Activated CD8-positive, alpha-beta T cell treated with anti-CD3 and anti-CD28 coated beads for 36 hours (primary cell): ENCODE results near the gene MCF2L2. TPM values are rescaled to one million over a fixed set of nuclear protein-coding genes. Genes with fewer than 3 reads are reported as not detected.
"Not testable (repeated sequence)": the region's sequence is repeated elsewhere in the genome, so short reads cannot be mapped to it uniquely, and the experiment has no call there.

Experiments used
- ATAC-seq: fragments of 200-7000 bp; cut with Tn5 transposase; one replicate; pipeline ENCODE4 v1.10.0; 2021; ENCODE audit warnings: mild to moderate bottlenecking, moderate library complexity
- CTCF ChIA-PET: fragments of 350-600 bp; sonication (Branson Sonifier 250); formaldehyde crosslinking; loops from one replicate; lab custom pipeline; 2021; ENCODE audit warnings: antibody characterized with exemption; lab: Charles Lee
- POLR2A ChIA-PET: fragments of 350-600 bp; sonication (Branson Sonifier 250); formaldehyde crosslinking; loops from one replicate; lab custom pipeline; 2021; ENCODE audit warnings: antibody characterized with exemption; lab: Charles Lee
- DNase-seq: peaks from one replicate; pipeline ENCODE4 v3.0.0-alpha.2; 2020
- H3K27ac Mint-ChIP-seq: one replicate; pipeline ENCODE4 v1.8.0; 2021; ENCODE audit warnings: mild to moderate bottlenecking, mixed read lengths
- H3K27me3 Mint-ChIP-seq: one replicate; pipeline ENCODE4 v1.8.0; 2021; ENCODE audit warnings: mixed read lengths
- H3K36me3 Mint-ChIP-seq: one replicate; pipeline ENCODE4 v1.8.0; 2021; ENCODE audit warnings: low read depth, mixed read lengths
- H3K4me1 Mint-ChIP-seq: one replicate; pipeline ENCODE4 v1.8.0; 2021; ENCODE audit warnings: low read depth, mixed read lengths
- H3K4me3 Mint-ChIP-seq: one replicate; pipeline ENCODE4 v1.8.0; 2021; ENCODE audit warnings: mild to moderate bottlenecking, moderate library complexity, mixed read lengths
- H3K9me3 Mint-ChIP-seq: one replicate; pipeline ENCODE4 v1.8.0; 2021; ENCODE audit warnings: mixed read lengths
- CTCF ChIP-seq: fragments of 200-600 bp; IDR thresholded peaks from one replicate; pipeline ENCODE4 v1.8.0; 2022; ENCODE audit warnings: antibody characterized with exemption, mild to moderate bottlenecking
- intact Hi-C: fragments of 100-400 bp; cut with micrococcal nuclease; formaldehyde crosslinking; loops from one replicate; pipeline ENCODE4 v1.10.0; 2022
- total RNA-seq, 2 experiments: library from RNA; stranded (reverse); gene quantifications; one replicate each; pipeline ENCODE4 v1.2.3, GENCODE V29; 2021

Gene MCF2L2
- total RNA-seq, 2 experiments from 2014 or later, result 3.5 to 3.7 TPM

GRCh38 chr3:183239046-183239445, 189.4 kb downstream of the MCF2L2 start:
- intact Hi-C loops, result no loop called here
- no peaks in the 10 kb centered on the region for H3K27me3 Mint-ChIP-seq

GRCh38 chr3:183233966-183234365, 194.5 kb downstream of the MCF2L2 start:
- CTCF ChIA-PET, result no interaction called here
- H3K9me3 Mint-ChIP-seq, result no peaks in the 10 kb centered on the region

More at GRCh38 chr3:183239046-183239445, 189.4 kb downstream of the MCF2L2 start:
- DNase-seq (no peak), ATAC-seq (no peak)
- H3K4me1 Mint-ChIP-seq, result peaks cover under 1% of the 10 kb centered on the region
- H3K36me3 Mint-ChIP-seq, result peaks cover 16% of the 10 kb centered on the region
- H3K4me3 Mint-ChIP-seq, result no peak overlapping the region
- TF ChIP-seq CTCF, result no peak
- ChIA-PET CTCF (no interaction called here), POLR2A (interaction anchor here (0.6 to 1.8 kb wide), 2 partner anchors 14 to 1237 kb away, joined by 3 to 5 read pairs; partner anchors contain the start of gene B3GNT5)
- no peak overlapping the region for H3K27ac Mint-ChIP-seq
- H3K9me3 Mint-ChIP-seq, result peaks cover 23% of the 10 kb centered on the region

DNA sequence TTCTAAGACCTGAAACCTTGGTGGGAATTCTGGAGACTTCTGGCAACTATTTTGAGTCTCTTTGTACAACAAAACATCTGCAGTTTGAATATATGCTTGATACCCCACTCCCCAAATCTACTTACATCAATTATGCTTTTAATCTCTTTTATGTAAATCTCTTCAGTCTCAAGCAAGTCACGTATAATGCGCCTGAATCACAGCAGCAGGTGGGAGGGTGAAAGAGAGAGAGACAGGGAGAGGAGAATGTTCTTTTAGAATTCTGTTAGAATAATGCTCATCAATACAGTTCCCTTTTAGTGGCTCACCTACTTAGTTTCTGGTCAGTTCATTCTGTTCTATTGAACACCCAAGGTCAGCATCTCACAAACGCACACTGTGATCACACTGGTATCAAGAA, 197.6 kb downstream of the MCF2L2 start:
- H3K27me3 Mint-ChIP-seq, result no peaks in the 10 kb centered on the region
- no peak for ATAC-seq
- TF ChIP-seq CTCF, result no peak
- intact Hi-C loops, result no loop called here
- H3K36me3 Mint-ChIP-seq, result peaks cover 4% of the 10 kb centered on the region
- H3K9me3 Mint-ChIP-seq, result no peaks in the 10 kb centered on the region
- DNase-seq, result no peak
- ChIA-PET CTCF (no interaction called here), POLR2A (no interaction called here)
- peaks cover 15% of the 10 kb centered on the region for H3K4me1 Mint-ChIP-seq
- no peak overlapping the region for H3K27ac Mint-ChIP-seq
- H3K4me3 Mint-ChIP-seq, result no peak overlapping the region

More at GRCh38 chr3:183233966-183234365, 194.5 kb downstream of the MCF2L2 start:
- DNase-seq (no peak), ATAC-seq (peak; percentile 39)
- no peak overlapping the region for H3K4me3 Mint-ChIP-seq
- peaks cover 5% of the 10 kb centered on the region for H3K4me1 Mint-ChIP-seq
- H3K27me3 Mint-ChIP-seq, result no peaks in the 10 kb centered on the region
- POLR2A ChIA-PET, result interaction anchor here (1.1 kb wide), 1 partner anchor 32 kb away, joined by 3 read pairs; no protein-coding TSS in a partner anchor
- no peak for TF ChIP-seq CTCF
- H3K27ac Mint-ChIP-seq, result no peak overlapping the region
- intact Hi-C loops, result no loop called here
- no peaks in the 10 kb centered on the region for H3K36me3 Mint-ChIP-seq

- H3K4me1 Mint-ChIP-seq, result peaks cover 15% of the 10 kb centered on the region
- ATAC-seq, H3K27ac Mint-ChIP-seq, H3K27me3 Mint-ChIP-seq, intact Hi-C loops, DNase-seq, H3K4me3 Mint-ChIP-seq, H3K9me3 Mint-ChIP-seq, POLR2A ChIA-PET, CTCF ChIA-PET, H3K36me3 Mint-ChIP-seq: not testable (repeated sequence)
Measured at GRCh38 chr3:183230251-183230650, 198.2 kb downstream of the MCF2L2 start.

GRCh38 chr3:183229178-183229577, 199.2 kb downstream of the MCF2L2 start:
- DNase-seq (no peak), ATAC-seq (no peak)
- intact Hi-C loops, result no loop called here
- Mint-ChIP-seq H3K27ac (no peak overlapping the region), H3K9me3 (no peaks in the 10 kb centered on the region), H3K4me1 (peaks cover 25% of the 10 kb centered on the region), H3K27me3 (no peaks in the 10 kb centered on the region), H3K36me3 (peaks cover 6% of the 10 kb centered on the region), H3K4me3 (no peak overlapping the region)
- POLR2A ChIA-PET, result no interaction called here
- TF ChIP-seq CTCF, result no peak
- CTCF ChIA-PET, result no interaction called here
